ENCODE data around the gene RFPL3. TPM values are rescaled to one million over a fixed set of nuclear protein-coding genes. Genes with fewer than 3 reads are reported as not detected.

Gene RFPL3
- total and polyA plus RNA-seq, 2 donors: not detected

DNA sequence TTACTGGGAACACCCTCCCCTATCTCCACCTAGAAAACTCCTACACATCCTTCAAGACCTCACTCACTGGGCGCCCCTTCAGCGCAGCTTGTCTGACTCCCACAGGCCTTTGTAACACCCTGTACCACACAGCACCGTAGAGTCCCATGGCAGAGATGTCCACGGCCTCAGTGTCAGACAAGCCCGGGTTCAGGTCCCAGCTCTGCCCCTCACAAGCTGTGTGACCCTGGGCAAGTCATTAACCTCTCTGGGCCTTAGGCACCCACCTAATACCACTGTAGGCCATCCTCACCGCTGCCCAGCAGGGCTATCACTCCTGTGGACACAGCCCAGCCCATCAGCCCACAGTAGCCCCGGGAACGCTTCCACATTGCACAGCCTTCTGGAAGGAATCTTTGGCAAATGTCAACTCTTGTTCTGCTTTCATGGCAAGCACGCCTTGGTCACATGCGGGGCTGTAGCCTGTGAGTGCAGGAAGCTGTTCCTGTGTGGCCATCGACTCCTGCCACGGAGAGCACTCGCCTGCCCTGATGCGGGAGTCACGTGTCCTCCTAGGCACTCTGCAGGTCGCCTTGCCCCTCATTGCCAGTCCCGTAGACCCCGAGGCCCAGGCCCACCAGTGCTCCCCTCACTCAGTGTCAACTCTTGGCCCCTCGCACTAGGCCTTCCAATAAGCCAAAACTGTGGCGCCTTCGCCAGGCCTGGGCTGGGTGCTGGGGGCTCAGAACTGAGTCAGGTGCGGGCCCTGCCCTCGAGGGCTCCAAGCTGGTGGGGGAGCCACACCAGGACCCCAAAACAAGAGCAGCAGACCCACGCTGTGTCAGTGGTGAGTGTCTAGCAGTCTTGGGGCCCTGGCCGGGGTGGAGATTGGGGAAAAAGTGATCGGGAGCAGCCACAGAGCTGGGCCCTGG lies 32.9 kb upstream of the RFPL3 start:
- no peak for DNase-seq (ENCODE audit: extremely low spot score)
- no peak overlapping the region for H3K4me3 ChIP-seq (ENCODE audit: low read depth, low read length)
- no peaks in the 10 kb centered on the region for H3K4me1 ChIP-seq (ENCODE audit: insufficient read depth)
- H3K27ac ChIP-seq (ENCODE audit: low read depth): no peak overlapping the region
- 79% methylated on average over 26 of the region's 26 CpGs for WGBS
- H3K36me3 ChIP-seq (ENCODE audit: insufficient read depth): no peaks in the 10 kb centered on the region

DNA sequence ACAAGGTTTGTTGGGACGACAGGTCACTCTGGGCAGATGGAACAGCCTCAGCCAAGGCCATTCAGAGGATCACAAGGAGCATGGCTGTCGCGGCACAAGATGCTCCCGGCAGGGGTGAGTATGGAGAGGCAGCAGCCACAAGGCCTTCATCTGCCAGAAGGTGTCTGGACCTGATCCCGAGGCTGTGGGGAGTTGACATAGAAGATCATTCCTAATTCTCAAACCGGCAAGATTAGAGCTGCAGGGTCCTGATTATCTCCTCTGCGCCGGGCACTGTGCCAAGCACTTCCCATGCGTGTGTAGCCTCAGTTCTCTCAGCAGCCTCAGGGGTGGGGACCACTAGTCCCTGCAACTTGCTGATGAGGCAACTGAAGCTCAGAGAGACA lies 32.3 kb upstream of the RFPL3 start:
- no peak for DNase-seq (ENCODE audit: extremely low spot score)
- H3K4me1 ChIP-seq (ENCODE audit: insufficient read depth): no peaks in the 10 kb centered on the region
- H3K36me3 ChIP-seq (ENCODE audit: insufficient read depth): no peaks in the 10 kb centered on the region
- no peak overlapping the region for H3K27ac ChIP-seq (ENCODE audit: low read depth)
- H3K4me3 ChIP-seq (ENCODE audit: low read depth, low read length): no peak overlapping the region
- WGBS: 27% methylated on average over 9 of the region's 9 CpGs

DNA sequence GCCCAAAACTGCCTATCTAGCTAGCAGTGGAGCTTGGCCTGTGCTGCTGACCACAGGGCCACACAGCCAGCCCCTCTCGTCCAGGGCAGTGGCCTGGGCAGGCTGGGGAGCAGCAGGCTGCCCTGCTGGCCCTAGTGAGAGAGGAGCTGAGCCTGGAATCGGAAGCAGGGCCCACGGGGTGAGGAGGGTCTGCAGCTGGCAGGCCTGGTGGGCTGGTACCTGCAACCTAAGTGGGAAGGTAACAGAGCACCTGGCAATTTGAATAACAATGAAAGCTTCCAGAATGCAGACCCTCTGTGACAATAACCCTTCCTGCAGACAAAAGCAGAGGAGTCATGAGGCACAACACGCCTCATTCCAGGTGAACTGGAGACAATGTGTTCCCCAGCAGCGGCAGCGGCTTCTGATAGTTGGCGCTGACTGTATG lies 31.8 kb upstream of the RFPL3 start:
- no peaks in the 10 kb centered on the region for H3K4me1 ChIP-seq (ENCODE audit: insufficient read depth)
- H3K36me3 ChIP-seq (ENCODE audit: insufficient read depth): no peaks in the 10 kb centered on the region
- no peak overlapping the region for H3K4me3 ChIP-seq (ENCODE audit: low read depth, low read length)
- 61% methylated on average over 7 of the region's 7 CpGs for WGBS
- DNase-seq (ENCODE audit: extremely low spot score): no peak
- H3K27ac ChIP-seq (ENCODE audit: low read depth): no peak overlapping the region

DNA sequence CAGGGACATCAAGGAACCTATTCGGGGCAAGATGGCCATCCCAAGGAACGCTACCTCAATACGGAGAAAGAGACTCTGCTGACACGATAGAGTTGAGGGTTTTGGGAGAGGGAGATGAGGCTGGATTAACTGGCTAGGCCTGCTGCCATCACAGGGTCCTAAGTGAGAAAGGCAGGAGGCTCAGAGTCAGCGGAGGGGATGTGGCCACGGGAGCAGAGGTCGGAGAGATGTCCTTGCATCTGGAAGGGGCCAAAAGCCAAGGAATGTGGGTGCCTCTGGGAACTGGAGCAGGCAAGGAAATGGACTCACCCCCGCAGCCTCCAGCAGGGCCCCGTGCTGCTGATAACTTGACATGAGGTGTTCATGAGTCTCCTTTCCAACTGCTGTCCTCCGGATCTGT lies 31.0 kb upstream of the RFPL3 start:
- no peak overlapping the region for H3K4me3 ChIP-seq (ENCODE audit: low read depth, low read length)
- H3K36me3 ChIP-seq (ENCODE audit: insufficient read depth): no peaks in the 10 kb centered on the region
- no peak overlapping the region for H3K27ac ChIP-seq (ENCODE audit: low read depth)
- WGBS: 86% methylated on average over 10 of the region's 10 CpGs
- DNase-seq (ENCODE audit: extremely low spot score): no peak
- no peaks in the 10 kb centered on the region for H3K4me1 ChIP-seq (ENCODE audit: insufficient read depth)

DNA sequence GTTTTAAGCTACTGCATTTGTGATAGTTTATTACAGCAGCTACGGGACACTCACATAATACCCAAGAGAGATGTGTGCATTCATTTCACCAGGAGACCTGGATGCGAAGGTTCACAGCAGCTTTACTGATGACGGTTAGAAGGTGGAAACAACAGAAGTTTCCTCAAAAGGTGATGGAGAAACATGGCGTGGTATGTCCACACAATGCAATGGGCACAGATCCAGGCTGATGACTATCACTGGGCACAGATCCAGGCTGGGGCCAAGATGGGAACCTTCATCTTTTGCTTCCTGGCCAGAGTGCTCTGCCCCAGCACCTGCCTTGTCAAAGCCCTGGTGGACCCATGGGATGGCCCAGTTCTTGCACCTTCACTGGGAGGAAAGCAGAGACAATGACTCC lies 30.6 kb upstream of the RFPL3 start:
- H3K4me3 ChIP-seq (ENCODE audit: low read depth, low read length): no peak overlapping the region
- no peaks in the 10 kb centered on the region for H3K36me3 ChIP-seq (ENCODE audit: insufficient read depth)
- no peaks in the 10 kb centered on the region for H3K4me1 ChIP-seq (ENCODE audit: insufficient read depth)
- no peak overlapping the region for H3K27ac ChIP-seq (ENCODE audit: low read depth)
- WGBS: 62% methylated on average over 4 of the region's 4 CpGs
- no peak for DNase-seq (ENCODE audit: extremely low spot score)

DNA sequence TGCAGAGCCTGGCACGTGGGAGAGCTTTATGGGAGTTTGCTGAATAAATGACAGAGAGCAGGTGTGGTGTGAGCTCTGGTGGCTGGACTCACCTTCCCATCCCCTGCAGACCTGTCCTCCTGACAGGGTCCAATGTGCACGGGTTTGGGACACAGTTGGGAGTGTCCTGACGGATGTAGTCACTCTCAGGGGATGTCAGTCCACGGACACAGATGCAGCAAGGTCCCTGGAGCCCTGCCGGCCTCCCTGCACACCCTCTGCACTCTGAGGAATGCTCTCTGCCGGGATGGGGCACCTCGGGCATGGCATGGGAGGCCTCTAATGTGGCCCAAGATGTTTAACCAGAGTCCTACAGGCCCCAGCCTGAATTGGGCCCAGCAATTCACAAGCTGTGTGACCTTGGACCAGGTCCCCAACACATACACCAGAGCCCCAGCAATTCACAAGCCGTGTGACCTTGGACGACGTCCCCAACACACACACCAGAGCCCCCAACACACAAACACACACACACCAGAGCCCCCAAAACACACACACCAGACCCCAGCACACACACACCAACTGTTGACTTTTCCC lies 30.0 kb upstream of the RFPL3 start:
- Histone ChIP-seq H3K4me3 (ENCODE audit: low read depth, low read length) (no peak overlapping the region), H3K4me1 (ENCODE audit: insufficient read depth) (no peaks in the 10 kb centered on the region), H3K27ac (ENCODE audit: low read depth) (no peak overlapping the region), H3K36me3 (ENCODE audit: insufficient read depth) (no peaks in the 10 kb centered on the region)
- no peak for DNase-seq (ENCODE audit: extremely low spot score)
- WGBS: 80% methylated on average over 10 of the region's 10 CpGs

DNA sequence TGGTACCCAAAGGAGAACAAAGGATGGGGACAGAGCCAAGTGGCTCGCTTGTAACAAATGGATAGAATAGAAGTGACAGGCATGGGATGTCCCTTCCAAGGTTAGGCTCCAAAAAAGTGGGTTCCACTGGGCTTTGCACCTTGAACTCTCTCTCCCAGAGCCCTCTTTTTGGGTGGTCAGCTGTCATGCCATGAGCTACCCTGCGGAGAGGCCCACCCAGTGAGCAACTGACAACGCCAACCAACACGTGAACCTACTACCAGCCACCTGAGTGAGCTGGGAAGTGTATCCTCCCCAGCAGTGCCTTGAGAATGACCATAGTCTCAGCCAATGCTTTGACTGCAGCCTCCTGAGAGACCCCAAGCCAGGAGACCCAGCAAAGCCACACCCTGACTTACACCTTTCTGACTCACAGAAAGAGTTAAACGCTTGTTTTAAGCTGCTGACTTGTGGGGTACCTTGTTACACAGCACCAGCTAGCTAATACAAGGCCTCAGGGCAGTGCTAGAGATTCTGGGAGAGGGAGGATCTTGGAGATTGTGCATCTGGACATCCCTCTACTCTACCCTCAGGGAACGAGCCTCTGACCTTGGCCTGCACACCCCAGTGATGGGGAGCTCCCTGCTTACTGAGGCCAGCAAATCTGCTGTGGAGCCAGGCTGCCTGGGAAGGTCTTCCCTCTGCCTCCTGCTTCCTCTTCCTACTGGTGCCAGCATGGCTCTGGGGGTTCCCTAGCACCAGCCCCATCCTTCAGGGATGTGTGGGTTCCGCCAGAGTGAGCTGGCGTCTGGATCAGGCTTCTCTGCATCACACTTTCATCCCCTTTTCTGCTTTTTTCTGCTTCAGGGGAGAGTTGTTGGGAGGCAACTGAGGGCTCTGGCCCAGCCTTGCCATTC lies 29.1 kb upstream of the RFPL3 start:
- WGBS: 82% methylated on average over 8 of the region's 8 CpGs
- Histone ChIP-seq H3K4me3 (ENCODE audit: low read depth, low read length) (no peak overlapping the region), H3K36me3 (ENCODE audit: insufficient read depth) (no peaks in the 10 kb centered on the region), H3K27ac (ENCODE audit: low read depth) (no peak overlapping the region), H3K4me1 (ENCODE audit: insufficient read depth) (no peaks in the 10 kb centered on the region)
- no peak for DNase-seq (ENCODE audit: extremely low spot score)

DNA sequence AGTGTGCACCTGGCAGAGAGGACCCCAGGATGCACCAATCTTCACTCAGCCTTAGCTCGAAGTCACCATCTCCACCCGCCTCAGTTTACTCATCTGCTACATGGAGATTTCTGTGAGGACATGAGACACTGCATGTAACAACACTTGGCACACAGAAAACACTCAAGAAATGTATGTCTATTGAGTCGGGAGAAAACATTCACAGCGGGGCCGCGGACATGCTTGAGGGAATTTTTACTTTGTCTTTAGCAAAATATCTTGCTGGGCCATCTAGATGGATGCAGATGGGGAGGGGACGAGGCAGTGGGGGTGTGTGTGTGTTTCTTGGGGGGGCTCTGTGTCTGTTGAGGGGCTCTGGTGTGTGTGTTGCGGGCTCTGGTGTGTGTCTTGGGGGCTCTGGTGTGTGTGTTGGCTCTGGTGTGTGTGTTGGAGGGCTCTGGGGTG lies 28.4 kb upstream of the RFPL3 start:
- Histone ChIP-seq H3K36me3 (ENCODE audit: insufficient read depth) (no peaks in the 10 kb centered on the region), H3K27ac (ENCODE audit: low read depth) (no peak overlapping the region), H3K4me1 (ENCODE audit: insufficient read depth) (no peaks in the 10 kb centered on the region), H3K4me3 (ENCODE audit: low read depth, low read length) (no peak overlapping the region)
- WGBS: 79% methylated on average over 8 of the region's 8 CpGs
- DNase-seq (ENCODE audit: extremely low spot score): no peak

DNA sequence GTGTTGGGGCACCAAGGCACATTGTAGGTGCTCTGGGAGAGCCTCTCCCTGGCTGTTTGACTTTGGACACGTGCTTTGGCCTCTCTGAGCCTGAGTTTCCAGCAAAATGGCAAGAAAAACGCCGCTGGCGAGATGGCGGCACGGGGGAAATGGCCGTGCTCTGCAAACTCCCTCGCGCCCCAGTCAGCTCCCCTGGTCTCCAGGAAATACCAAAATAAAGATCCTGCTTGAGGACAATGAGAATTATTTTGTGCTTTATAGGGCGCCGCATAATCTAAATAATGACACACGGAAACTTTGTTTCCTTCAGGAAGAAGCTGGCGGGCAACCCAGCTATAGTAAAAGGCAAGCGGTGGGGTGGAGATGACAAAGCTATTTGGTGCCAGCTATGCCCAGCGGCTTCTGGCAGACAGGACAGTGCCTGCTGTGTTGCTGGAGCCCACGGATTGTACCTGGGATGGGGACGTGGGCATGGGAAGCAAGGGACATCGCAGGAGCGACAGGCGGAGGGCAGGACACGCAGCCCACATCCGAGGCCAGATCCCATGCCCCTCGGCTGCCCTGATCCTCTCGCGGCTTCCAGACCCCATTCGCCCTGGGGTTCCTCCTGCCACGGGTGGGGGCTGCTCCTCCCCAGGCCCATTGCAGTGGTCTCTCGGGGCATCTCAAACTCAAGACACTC lies 26.3 kb upstream of the RFPL3 start:
- Histone ChIP-seq H3K27ac (ENCODE audit: low read depth) (no peak overlapping the region), H3K4me3 (ENCODE audit: low read depth, low read length) (no peak overlapping the region), H3K4me1 (ENCODE audit: insufficient read depth) (no peaks in the 10 kb centered on the region), H3K36me3 (ENCODE audit: insufficient read depth) (no peaks in the 10 kb centered on the region)
- 78% methylated on average over 28 of the region's 28 CpGs for WGBS
- DNase-seq (ENCODE audit: extremely low spot score): no peak

DNA sequence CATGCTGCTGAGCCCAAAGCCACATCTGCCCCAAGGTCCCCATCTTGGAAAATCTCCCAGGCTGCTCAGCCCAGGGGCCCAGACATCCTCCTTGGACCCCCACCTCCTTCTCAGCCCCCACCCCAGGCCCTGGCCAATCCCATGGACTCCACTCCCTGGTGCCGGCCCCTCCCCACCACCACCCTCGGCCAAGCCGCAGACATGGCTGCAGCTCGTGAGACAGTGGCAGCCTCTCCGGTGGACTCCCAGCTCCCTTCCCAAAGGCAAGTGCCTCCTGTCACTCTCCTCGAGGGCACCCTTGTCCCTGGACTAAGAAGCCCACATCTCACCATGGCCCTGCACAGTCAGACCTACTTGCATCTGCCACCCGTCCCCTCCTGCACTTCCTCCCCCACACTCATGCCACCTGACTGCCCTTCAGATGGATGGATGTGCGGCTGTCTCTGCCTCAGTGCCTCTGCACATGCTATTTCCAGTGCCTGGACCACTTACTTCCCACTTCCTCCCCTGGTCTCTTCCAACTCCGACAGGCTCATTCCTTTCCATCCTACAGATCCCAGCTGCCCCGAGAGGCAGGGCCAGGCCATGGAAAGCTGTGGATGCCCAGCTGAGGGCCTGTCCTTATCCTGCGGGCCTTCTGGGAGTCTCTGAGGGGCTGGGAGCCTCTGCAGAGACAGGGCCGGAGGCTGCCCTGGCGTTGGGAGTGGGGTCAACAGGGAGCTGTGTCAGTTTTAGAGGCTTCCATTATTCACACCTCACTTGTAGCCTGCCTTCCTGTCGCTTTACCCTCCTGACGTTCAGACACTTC lies 25.5 kb upstream of the RFPL3 start:
- no peak for DNase-seq (ENCODE audit: extremely low spot score)
- Histone ChIP-seq H3K4me3 (ENCODE audit: low read depth, low read length) (no peak overlapping the region), H3K27ac (ENCODE audit: low read depth) (no peak overlapping the region), H3K4me1 (ENCODE audit: insufficient read depth) (no peaks in the 10 kb centered on the region), H3K36me3 (ENCODE audit: insufficient read depth) (no peaks in the 10 kb centered on the region)
- WGBS: 64% methylated on average over 15 of the region's 15 CpGs

DNA sequence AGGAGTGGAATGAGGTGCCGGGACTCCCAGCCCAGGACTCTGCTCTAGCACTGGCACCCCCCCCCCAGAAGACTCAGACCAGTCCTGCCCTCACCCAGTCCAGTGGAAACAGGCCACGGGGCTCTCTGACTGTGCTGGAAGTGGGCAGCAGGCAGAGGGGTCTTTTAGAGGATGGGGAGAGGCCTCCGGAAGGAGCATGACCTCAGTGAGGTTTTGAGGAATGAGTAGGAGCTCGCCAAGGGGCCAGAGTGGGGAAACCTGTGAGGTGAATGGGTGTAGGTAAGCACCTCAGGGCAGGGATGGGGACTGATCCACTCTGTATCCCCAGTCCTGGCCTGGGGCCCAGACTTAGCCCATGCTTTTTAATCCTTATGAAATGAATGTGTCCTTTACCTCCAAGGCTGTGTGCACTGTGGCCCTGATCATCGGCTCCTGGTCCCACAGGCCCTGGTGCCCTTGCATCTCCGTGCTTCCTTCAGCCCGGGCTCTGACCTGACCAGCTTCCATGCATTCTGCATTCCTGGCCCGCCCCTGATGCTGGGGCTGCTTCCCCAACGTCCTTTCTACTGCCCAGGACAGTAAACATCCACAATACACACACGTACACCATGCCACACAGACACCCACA lies 24.4 kb upstream of the RFPL3 start:
- H3K4me3 ChIP-seq (ENCODE audit: low read depth, low read length): no peak overlapping the region
- no peak for DNase-seq (ENCODE audit: extremely low spot score)
- 76% methylated on average over 10 of the region's 10 CpGs for WGBS
- no peak overlapping the region for H3K27ac ChIP-seq (ENCODE audit: low read depth)
- H3K4me1 ChIP-seq (ENCODE audit: insufficient read depth): no peaks in the 10 kb centered on the region
- H3K36me3 ChIP-seq (ENCODE audit: insufficient read depth): no peaks in the 10 kb centered on the region

All from urinary bladder (tissue), 4 donors.